Frontal cortex (tissue), 4 donors: Measurements from ENCODE around the gene ATAD3C. TPM values are rescaled to one million over a fixed set of nuclear protein-coding genes. Genes with fewer than 3 reads are reported as not detected.

Experiments
- DNase-seq, 2 donors: peaks; one replicate each; pipeline ENCODE4 v3.0.0; 2012; ENCODE audit warnings: low spot score in 2 of 2
- FAIRE-seq: peaks from 2 replicates; lab custom pipeline; 2012; peaks lifted over from hg19 to GRCh38; lab: Jason Lieb, UNC
- total RNA-seq: library from RNA; depleted of rRNA; stranded (reverse); fragments of >200 nt; gene quantifications from one replicate; pipeline ENCODE4 v1.2.3, GENCODE V29; 2014
- donor health status: control.
- donor health status: control.
- donor health status: control.

ATAD3C gene
- total RNA-seq, 1 donor from 2014 or later: not detected

- DNase-seq (peak; percentile 66 to 80), FAIRE-seq (no peak)
Measured at GRCh38 chr1:1430114-1430982, 19.1 kb upstream of the ATAD3C start.

GRCh38 chr1:1430992-1431844 lies 18.3 kb upstream of the ATAD3C start:
- peak; percentile 25 to 54 for DNase-seq
- FAIRE-seq: no peak

GRCh38 chr1:1431845-1432273 lies 17.6 kb upstream of the ATAD3C start:
- FAIRE-seq (no peak), DNase-seq (peak; percentile 53 to 54)

- FAIRE-seq: no peak
- peak; percentile 22 to 57 for DNase-seq
Measured at GRCh38 chr1:1432274-1432950, 17.1 kb upstream of the ATAD3C start.

GRCh38 chr1:1432951-1433803 lies 16.3 kb upstream of the ATAD3C start:
- DNase-seq (peak; percentile 67 to 80), FAIRE-seq (no peak)

GRCh38 chr1:1433804-1434130 lies 15.7 kb upstream of the ATAD3C start:
- DNase-seq (peak; percentile 51 to 52), FAIRE-seq (no peak)

GRCh38 chr1:1434131-1434823 lies 15.2 kb upstream of the ATAD3C start:
- DNase-seq (peak; percentile 72 to 81), FAIRE-seq (no peak)

GRCh38 chr1:1434824-1435105 lies 14.7 kb upstream of the ATAD3C start:
- FAIRE-seq (no peak), DNase-seq (peak in 1 of 2 donors; percentile 63)

- DNase-seq: peak; percentile 98 to 99
- no peak for FAIRE-seq
Measured at GRCh38 chr1:1435106-1435903, 14.2 kb upstream of the ATAD3C start, which contains the start of gene VWA1. TSS of gene VWA1 (plus strand) at chr1:1435690. CDS start at chr1:1435749, 59 bp downstream.

- DNase-seq: peak; percentile 18 to 44
- no peak for FAIRE-seq
Measured at GRCh38 chr1:1435911-1436629, 13.4 kb upstream of the ATAD3C start.

- DNase-seq: peak in 1 of 2 donors; percentile 53
- FAIRE-seq: no peak
Measured at GRCh38 chr1:1436630-1437032, 12.9 kb upstream of the ATAD3C start.

GRCh38 chr1:1437033-1437903 lies 12.2 kb upstream of the ATAD3C start:
- DNase-seq: peak; percentile 20 to 44
- no peak for FAIRE-seq

GRCh38 chr1:1437904-1438376 lies 11.5 kb upstream of the ATAD3C start:
- DNase-seq (peak; percentile 20 to 29), FAIRE-seq (no peak)

GRCh38 chr1:1438531-1439381 lies 10.7 kb upstream of the ATAD3C start:
- FAIRE-seq: no peak
- DNase-seq: peak in 1 of 2 donors; percentile 39

GRCh38 chr1:1439546-1440261 lies 9.8 kb upstream of the ATAD3C start:
- FAIRE-seq (no peak), DNase-seq (peak in 1 of 2 donors; percentile 37)
